SK-N-DZ (cell line): ENCODE data around the gene OGFOD2.

Experiments
- DNase-seq: peaks from one replicate; pipeline ENCODE4 v3.0.0-alpha.2; 2015; ENCODE audit warnings: low spot score

The OGFOD2 gene

DNA sequence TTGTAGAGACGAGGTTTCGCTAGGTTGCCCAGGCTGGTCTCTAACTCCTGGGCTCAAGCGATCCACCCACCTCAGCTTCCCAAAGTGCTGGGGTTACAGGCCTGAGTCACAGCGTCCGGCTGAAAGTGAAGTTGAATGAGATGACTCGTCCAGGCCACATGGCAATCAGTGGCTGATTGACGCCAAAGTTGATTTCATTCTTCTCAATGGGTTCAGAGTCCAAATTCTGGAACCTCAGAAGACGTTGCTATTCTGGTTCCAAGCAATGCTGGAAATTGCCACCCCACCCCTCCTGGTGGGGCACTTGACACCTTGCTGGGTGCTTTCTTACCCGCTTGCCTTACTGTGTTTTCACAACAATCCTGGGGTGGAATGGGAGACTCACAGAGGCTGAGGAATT is 23.6 kb upstream of the OGFOD2 start:
- no peak for DNase-seq

DNA sequence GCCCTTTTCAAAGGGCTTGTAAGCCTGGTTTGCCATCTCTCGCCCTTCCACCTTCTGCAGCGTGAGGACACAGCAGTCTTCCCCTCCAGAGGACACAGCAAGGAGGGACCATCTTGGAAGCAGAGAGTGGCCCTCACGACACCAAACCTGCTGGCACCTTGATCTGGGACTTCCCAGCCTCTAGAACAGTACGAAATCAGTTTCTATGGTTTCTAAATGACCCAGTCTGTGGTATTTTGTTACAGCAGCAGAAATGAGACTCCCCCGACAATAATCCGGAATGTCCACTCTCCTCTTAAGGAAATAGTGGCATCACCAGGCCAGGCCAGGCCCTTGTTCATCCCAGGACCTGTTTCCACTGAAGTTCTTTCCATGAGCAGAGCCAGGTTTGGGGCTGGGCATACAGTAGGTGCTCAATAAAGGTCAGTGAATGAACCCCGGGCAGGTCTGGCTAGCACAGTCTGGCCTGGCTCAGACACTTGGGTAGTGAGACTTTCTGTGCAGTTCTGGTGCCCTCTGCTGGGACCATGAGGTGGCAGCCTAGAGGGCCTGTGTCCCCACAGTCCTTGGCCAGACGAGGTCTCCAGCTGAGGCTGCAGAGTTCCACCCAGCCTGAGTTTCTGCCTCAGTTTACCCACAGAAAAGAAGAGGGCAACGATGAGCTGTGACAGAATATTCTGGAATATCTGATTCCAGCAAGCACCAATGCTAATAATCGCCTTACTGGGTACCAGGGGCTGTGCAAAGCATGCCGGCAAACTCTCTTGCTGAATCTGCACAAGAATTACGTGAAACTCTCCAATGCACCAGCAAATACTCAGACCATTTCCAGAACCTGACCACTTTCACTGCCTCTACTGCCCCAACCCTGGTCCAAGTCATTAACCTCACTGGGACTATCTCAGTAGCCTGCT is 22.8 kb upstream of the OGFOD2 start:
- DNase-seq = peak; percentile 68

DNA sequence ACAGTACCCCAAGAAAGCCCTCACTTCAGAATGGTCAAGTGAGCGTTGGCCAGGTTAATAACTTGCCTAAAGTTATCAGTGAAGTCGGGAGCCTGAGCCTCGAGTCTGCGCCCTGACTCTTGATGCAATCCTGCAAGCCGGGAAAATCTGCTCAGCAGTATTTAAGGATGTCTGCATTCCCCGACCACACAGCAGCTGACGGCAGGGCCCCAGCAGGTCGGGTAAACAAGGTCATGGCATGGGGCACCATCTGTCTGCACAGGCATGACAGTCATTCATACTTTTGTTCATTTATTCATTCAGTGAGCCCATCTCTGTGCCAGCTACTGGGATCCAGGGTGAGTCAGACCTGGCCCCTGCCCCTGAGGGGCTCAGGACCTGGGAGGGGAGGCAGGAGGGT is 19.9 kb upstream of the OGFOD2 start:
- no peak for DNase-seq

DNA sequence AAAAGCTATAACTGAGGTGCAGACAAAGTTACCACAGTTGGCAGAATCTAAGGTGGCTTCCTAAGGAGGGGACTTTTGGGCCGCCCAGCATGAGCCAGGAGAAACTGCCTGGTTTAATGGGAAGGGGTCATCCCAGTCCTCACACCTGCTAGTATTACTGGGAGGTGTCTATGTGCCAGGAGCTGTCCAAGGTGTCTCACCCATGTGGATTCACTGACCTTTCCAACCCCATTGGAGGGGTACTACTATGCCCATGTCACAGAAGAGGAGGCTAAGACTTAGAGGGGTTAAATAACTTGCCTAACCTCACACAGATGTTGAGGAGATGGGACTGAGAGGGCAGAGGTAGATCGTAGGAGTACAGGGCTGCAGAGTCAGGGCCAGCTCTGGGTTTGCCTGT is 19.0 kb upstream of the OGFOD2 start:
- no peak for DNase-seq

DNA sequence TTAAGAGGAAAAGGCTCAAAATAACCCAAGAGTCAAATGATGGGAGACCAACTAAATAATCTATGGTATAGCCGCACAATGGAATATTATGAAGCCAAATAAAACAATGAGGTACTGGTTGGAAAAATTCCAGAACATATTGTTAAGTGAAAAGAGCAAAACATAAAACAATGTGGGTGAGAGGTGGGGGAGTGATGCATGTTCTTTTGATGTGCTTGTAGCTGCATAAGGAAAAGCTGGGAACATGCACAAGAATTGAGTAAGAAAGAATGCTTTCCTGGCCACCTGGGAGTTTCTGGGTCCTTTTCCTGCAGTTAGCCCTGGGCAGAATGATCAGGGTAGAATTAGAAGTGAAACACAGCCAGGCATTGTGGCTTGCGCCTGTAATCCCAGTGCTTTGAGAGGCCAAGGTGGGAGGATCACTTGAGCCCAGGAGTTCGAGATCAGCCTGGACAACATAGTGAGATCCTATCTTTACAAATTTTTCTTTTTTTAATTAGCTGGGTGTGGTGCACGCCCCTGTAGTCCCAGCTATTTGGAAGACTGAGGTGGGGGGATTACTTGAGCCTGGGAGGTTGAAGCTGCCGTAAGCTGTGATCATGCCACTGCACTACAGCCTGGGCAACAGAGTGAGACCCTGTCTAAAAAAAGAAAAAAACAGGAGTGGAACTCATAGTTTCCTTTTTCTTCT is 16.7 kb upstream of the OGFOD2 start:
- DNase-seq = no peak

DNA sequence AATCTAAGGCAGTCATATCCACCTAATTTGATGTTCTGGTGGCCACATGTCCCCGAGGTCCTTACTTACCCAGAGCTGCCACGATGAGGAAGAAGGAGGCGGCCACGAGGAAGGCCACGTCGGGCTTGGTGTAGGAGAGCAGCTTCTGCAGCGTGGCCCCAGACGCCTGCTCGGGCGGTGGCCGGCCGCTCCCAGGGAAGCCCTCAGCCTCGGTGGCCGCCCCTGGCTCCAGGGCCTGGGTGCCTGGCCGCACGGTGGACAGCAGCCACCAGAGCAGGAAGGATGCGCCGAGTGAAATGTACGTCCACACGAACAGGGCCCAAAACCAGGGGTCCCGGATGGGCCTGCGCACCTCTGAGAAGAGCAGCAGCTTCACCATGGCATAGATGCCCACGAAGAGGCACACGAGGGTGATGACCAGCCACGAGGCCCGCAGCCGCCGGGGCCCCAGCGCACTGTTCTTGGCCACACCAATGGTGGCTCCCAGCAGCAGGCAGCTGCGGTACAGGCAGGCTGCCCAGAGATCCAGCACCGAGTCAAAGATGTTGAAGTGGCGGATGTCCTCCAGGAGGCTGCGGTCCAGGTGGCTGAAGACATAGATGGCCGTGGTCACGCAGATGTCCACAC is 15.4 kb upstream of the OGFOD2 start:
- DNase-seq = no peak

DNA sequence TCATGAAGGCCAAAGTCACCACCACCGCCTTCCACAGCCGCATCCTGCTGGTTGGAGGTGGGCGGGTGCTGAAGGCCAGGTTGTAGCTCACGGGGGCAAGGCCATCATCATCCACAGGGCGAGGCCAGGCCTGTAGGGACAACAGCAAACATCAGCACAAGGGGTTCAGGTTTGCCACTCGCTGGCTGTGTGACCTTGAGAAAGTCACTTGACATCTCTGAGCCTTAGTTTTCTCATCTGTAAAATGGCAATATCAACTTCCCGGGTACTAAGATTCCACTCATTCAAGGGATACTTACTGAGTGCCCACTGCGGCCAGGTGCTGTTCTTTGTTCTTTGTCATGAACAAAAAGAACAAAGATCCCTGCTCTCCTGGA is 14.9 kb upstream of the OGFOD2 start:
- DNase-seq = no peak

DNA sequence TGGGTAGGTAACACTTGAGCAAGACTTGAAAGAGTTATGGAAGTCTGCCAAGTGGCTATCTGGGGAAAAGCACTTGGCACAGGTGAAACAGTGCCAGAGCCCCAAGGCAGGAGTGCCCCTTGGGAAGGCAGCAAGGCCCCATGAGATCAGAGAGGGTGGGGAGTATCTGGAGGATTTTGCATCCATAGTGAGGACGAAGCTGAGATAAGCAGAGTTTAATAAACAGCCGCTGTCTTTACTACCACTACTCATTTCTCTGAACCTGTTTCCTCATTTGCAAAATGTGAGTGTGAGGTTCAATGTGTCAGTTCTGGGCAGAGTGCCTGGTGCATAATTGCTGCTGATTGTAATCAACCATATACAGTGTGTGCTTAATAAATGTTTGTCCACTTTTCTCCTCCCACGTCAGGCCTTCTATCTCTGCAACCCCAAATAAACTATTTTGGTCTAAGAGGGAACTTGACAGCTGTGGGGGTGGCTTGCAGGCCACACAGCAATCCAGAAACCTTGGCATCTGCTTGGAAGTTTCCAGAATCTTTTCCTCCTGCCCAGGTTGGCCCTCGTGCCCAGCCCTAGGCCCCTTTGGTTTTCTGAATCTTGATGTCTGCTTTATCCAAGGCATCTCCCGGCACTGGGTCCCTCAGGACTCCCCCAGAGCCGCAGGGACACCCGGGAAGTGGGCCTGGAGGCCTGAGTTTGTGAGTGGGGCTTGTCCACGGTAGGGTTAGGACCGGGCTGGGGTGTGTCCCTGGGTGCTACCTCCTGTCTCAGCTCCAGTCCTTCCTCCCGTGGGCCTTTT is 13.3 kb upstream of the OGFOD2 start:
- no peak for DNase-seq

DNA sequence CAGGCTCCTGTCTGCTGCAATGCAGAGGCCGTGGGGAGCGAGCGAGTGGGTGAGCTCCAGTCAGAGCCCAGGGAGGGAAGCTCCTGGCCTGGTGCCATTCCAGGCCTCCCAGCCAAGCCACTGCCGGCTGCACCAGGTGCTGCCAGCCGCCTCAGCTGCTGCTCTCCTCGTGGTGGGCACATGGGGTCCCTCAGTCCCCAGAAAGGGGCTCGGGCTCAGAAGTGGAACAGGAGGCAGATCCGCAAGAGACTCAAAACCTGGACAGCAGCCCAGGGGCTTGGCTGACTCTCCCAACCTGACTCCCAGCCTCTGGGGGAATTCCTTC is 11.1 kb upstream of the OGFOD2 start:
- no peak for DNase-seq

DNA sequence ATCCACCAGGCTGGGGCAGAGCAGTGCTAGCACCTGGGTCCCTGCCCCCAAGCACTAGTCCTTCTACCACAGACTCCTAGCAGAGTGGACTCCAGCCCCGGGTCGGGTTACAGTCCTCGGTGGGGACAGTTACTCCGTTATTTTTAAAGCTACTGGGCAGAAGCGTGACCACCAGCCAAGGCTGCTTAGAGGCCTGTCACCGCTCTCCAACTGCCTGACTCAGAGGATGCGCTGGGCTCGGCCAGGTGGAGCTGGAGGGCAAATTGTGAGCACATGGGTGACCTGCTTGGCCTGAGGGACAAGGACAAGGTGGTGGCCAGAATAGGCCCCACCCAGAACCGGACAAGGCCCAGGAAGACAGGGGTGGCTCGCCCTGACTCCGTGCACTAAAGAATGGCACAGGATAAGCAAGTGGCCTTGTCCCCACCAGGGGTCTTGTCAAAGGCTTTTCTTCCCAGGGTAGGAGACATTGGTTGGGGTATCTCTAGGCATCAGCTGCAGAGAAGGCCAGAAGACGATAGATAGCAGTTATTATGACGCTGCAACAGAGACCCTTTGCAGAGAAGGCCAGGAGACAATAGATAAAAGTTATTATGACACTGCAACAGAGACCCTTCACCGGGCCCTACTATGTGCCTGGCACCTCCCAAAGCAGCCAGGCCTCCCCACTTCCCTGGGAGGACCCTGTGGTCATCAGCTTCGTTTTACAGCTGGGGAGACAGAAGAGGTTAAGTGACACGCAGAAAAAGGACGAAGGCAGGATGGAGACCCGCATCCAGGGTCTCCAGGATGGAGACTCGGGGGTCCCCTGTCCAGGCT is 10.4 kb upstream of the OGFOD2 start:
- DNase-seq = peak; percentile 45

DNA sequence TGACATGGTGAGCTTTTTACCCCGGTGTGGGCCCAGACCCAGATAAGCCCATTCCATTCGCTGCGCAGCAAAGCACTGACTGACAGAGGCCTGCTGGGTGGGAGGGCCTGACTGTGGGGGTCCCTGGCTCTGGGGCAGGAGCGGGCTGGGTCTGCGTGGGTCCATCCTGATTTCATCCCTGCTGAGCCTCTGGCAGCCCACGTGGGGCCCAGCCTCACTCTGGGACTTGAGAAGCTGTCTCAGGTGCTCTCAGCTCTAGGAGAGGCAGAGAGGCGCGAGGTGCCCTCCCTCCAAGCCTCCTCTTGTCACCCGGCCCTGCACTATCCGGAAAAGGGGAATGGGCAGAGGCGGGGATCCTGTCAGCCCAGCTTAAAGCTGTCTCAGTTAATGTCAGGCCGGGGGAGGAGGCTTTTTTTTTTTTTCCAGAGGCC is 9.7 kb upstream of the OGFOD2 start:
- peak; percentile 44 for DNase-seq

DNA sequence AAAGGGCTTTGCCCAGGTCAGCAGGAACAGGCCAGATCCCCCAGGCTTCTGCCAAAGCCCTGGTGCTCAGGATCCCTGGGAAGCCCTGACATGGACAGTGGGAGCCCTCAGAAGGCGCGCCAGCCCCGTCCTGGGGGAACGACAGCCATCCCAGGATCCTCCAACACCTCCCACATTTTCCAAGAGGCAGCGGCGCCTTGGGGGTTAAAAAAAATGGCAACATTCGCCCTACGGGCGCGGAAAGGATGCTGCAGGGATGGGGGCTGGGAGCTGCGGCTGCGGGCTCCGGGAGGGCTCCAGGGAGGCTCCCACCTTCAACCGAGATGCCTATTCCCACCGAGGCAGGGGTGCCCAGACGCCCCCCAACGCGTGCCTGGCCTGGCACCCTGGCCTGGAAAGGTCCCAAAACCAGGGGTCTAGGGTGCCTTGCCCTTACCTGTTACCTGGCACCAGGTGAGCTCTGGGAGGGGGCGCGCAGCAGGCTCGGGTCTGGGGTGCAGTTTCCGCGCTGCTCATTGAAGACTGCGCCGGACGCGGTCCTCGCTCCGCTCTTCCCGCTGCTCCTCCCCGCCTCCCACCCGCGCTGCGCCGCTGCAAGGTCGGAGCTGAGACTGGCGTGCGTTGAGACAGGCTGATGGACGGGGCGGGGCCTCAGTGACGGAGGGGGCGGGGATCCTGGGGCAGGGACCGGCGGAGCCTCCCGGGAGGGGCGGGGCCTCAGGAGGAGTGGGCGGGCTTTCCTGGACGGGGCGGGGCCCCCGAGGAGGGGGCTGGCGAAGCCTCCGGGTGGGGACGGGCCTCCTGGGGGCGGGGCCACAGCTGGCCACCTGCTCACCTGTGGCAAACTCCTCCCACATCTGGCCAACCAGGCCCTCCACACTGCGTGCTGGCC is 8.9 kb upstream of the OGFOD2 start, which contains the start of gene ABCB9:
Gene ABCB9, minus strand, starts transcription at position 613 of the 892 bp plus-strand sequence. CDS start 6,228 bp downstream, outside the sequence.
- DNase-seq = peak; percentile 91

DNA sequence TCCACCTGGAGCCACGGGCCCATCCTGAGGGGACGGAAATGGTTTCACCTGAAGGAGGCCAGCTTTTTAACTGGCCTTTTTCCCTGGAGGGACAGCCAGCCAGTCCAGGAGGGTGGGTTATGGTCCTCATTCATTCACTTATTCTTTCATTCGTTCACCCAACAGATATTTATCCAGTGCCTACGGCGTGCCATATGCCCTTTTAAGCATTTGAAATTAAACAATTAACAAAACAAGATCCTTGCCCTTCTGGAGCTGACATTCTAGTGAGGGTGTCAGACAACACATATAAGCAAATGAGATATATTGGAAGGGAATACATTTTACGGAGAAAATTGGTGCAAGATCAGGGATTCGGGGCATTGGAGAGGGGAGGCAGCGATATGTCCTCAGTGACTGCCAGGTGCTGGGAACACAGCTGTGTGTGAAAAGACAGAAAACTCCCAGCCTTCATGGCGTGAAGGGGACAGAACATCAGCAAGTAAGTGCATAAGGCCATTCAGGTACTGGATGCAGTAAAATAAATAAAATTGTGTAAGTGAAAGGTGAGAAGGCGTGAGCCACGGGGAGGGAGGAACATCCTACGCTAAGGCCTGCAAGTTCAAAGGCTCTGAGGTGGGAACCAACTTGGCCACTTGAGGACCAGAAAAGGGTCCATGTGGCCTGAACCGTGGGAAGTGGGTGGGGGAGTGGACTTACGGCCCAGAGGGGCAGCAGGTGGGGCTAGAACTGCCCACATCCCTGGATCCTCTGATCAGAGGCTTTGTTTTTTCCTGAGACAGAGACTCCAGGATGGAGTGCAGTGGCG is 8.1 kb upstream of the OGFOD2 start:
- no peak for DNase-seq

DNA sequence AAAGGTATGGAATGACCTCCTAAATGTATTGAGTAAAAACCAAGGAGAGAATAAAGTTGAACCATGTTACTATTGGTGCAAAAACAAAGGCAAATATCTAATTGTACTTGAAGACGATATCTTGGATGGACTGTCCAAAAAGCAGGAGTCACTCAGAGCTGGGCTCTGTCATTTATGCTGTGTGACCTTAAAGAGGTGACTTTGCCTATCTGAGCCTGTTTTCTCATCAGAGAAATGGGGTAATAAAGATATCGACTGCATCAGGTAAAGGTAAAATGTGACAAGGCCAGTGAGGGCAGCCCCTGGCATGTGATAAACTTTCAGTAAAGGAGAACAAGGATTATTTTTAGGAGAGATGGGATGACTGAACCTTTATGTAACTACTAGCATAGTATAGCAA is 6.9 kb upstream of the OGFOD2 start:
- no peak for DNase-seq

DNA sequence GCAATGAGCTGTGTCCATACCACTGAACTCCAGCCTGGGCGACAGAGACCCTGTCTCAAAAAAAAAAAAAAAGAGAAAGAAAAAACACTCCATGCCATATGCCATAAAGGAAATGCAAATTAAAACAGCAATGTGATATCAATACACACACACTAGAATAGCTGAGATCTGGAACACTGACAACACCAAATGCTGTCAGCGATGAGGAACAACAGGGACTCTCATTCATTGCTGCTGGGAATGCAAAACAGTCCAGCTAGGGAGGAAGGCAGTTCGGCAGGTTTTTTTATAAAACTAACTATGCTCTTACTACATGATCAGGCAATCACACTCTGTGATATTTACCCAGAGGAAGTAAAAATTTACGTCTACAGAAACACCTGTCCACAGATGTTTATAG is 5.4 kb upstream of the OGFOD2 start:
- peak; percentile 57 for DNase-seq

DNA sequence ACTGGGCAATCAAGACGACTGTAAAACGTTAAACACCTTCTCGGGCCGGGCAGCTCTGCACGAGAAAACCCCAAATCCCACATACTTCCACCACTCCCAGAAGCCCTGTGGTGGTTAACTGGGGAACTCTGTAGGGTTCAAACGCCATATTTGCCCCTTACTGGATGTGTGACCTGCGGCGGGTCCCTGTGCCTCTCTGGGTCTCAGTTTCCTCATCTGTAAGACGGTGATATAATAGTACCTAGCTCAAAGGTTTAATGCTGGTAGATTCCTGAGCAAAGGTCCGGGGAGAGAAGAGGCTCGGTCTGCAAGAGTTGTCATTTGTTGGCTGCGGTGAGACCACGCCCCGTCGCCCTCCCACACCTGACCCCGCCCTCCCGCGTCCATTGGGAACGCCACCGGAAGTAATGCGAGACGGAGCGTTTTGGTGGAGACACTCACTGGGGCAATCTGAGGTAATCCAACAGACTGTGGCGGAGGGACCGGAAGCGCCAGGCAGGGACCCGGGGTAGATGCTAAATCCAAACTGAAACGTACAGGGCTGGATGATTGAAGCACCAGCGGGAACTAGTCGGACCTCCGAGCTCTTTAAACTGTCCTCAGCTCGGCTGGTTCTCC is 661 bp upstream of the OGFOD2 start:
- DNase-seq = peak; percentile 99

DNA sequence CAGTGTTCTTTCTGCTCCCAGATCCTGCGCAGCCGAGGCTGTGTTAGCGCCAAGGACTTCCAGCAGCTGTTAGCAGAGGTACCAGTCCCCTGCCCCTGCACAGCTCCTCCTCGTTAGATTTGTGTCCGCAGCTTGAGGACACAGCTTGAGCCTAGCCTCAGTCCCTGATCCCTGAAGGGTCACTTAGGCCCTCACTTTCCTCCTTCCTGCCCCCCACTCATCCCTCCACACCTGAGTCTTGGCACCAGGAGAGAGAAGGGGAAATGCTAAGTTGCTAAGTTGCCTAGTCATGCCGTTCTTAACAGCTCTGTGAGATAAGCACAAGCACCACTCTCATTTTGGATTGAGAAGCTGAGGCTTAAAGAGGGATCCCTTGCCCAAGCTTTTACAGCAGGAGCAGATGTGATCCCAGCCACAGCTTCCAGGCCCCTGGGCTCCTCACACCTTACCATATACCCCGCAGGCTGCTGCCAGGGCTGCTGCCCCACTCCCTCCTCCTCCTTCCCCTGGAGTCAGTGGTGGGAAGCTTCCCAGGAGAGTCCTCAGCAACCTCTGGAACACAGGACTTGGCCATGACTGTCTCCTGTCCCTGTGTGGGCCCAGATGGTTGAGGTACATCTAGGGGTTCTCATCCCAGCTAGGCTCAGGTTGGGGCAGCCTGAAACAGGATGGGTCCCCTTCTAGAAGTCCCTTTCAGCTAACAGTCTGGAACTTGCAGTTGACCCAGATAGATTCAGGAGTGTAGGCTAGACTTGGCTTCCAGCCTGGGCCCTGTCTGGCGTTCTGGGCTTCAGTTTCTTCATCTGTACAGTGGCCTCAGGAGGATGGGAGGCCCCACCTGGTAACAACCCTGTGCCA is 975 bp downstream of the OGFOD2 start:
- DNase-seq = no peak

DNA sequence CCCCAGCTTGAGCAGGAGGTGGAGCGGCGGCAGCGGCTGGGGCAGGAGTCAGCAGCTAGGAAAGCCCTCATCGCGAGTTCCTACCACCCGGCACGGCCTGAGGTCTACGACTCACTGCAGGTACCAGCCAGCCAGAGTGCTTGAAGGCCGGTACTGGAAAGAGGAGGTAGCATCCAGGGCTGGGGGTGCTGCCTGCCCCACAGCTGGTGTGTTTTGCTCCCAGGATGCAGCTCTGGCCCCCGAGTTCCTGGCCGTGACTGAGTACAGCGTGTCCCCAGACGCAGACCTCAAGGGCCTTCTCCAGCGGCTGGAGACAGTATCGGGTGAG is 1.6 kb downstream of the OGFOD2 start:
- no peak for DNase-seq
